Measurements from ENCODE around the gene HOXA1.
A peak's percentile ranks its signal among the peaks of the same experiment; 100 is the strongest.
"Not testable (repeated sequence)": the region's sequence is repeated elsewhere in the genome, so short reads cannot be mapped to it uniquely, and the experiment has no call there.

HOXA1 gene

DNA sequence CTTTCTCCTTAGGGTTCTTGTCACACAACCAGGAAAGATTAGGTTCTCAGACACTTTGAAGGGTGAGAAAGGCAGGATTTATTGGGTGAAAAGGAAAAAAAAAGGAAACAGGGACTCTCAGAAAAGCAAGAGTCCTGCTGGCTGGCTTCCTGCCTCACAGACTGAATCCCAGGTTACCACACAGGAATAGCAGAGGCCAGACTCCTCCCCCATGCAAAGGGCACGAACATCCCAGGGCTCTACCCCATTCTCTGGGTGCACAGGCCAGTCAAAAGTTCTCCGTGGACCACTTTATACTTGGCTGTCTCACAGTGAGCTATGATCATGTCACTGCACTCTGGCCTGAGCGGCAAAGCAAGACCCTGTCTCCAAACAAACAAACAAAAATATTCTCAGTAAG lies 42.6 kb downstream of the HOXA1 start:
- TF ChIP-seq, protein P1, sequence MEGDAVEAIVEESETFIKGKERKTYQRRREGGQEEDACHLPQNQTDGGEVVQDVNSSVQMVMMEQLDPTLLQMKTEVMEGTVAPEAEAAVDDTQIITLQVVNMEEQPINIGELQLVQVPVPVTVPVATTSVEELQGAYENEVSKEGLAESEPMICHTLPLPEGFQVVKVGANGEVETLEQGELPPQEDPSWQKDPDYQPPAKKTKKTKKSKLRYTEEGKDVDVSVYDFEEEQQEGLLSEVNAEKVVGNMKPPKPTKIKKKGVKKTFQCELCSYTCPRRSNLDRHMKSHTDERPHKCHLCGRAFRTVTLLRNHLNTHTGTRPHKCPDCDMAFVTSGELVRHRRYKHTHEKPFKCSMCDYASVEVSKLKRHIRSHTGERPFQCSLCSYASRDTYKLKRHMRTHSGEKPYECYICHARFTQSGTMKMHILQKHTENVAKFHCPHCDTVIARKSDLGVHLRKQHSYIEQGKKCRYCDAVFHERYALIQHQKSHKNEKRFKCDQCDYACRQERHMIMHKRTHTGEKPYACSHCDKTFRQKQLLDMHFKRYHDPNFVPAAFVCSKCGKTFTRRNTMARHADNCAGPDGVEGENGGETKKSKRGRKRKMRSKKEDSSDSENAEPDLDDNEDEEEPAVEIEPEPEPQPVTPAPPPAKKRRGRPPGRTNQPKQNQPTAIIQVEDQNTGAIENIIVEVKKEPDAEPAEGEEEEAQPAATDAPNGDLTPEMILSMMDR (IDR thresholded peaks at IDR 0.05; ENCODE audit: insufficient read depth, low read depth, low read length, missing control alignments): no peak
- no peak for DNase-seq (ENCODE audit: low read depth)
- no peak overlapping the region for H3K4me3 ChIP-seq (ENCODE audit: low read length)

- TF ChIP-seq, protein P1 (IDR thresholded peaks at IDR 0.05; ENCODE audit: insufficient read depth, low read depth, low read length, missing control alignments): no peak
- no peak for DNase-seq (ENCODE audit: low read depth)
- H3K4me3 ChIP-seq (ENCODE audit: low read length): no peak overlapping the region
These were observed 44.3 kb downstream of the HOXA1 start for GRCh38 chr7:27051451-27051850.

DNA sequence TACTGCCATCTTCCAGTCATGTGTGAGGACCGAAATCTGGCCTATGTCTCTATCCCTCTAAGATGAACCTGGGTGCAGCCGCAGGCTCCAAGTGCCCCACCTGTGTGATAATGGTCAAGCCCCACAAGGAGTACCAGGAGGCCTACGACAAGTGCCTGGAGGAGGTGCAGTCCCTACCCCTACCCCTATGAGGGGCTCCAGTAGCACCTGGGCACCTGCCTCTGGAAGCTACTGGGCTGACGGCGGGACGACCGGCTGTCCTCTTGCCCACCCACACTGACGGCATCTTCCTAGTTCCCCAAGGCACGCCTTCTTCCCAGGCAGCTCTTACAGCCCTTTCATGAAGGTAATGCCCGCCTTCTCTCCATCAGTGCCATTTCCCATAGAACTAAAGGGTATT lies 47.4 kb downstream of the HOXA1 start:
- TF ChIP-seq, protein P1 (IDR thresholded peaks at IDR 0.05; ENCODE audit: insufficient read depth, low read depth, low read length, missing control alignments): no peak
- no peak for DNase-seq (ENCODE audit: low read depth)
- no peak overlapping the region for H3K4me3 ChIP-seq (ENCODE audit: low read length)

DNA sequence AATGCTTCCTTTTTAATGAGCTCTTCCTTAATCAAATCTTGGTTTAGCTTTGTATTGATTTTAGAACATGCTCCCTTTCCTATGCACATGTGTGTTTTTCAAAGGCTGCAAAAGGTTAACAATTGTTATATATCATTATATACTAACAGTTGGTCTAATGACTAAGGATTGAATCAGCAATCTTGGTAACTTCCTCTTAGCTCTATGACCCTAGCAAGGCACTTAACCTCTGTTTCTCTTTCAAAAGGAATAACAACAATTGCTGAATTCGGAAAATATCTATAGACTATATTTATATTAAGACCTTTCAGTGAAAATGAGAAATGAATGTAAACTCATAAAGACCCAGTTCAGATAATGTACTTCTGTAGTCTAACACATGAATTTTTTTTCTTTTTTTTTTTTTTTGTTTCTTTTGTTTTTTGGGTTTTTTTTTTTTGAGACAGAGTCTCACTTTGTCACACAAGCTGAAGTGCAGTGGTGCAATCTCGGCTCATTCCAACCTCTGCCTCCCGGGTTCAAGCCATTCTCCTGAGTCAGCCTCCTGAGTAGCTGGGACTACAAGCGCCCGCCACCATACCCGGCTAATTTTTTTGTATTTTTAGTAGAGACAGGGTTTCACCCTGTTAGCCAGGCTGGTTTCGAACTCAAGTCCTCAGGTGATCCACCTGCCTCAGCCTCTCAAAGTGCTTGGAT lies 48.8 kb downstream of the HOXA1 start:
- DNase-seq (ENCODE audit: low read depth): peak; percentile 76
- no peak overlapping the region for H3K4me3 ChIP-seq (ENCODE audit: low read length)
- TF ChIP-seq, protein P1 (IDR thresholded peaks at IDR 0.05; ENCODE audit: insufficient read depth, low read depth, low read length, missing control alignments): no peak

- H3K4me3 ChIP-seq (ENCODE audit: low read length); DNase-seq (ENCODE audit: low read depth): not testable (repeated sequence)
These were observed 49.8 kb downstream of the HOXA1 start for GRCh38 chr7:27045972-27046371.

- not testable (repeated sequence) for H3K4me3 ChIP-seq (ENCODE audit: low read length); DNase-seq (ENCODE audit: low read depth)
These were observed 50.7 kb downstream of the HOXA1 start for GRCh38 chr7:27045066-27045465.

Measured in epithelial cell of esophagus (primary cell).